H1 (cell line): ENCODE measurements around the gene KMT5B. TPM values are rescaled to one million over a fixed set of nuclear protein-coding genes. Genes with fewer than 3 reads are reported as not detected.

Experiments
- CTCF ChIA-PET: fragments of 300-600 bp; sonication (Branson Sonifier 250); formaldehyde crosslinking; loops from one replicate; lab custom pipeline; 2021; ENCODE audit not compliant: partially characterized antibody; lab: Charles Lee
- POLR2A ChIA-PET: fragments of 300-600 bp; sonication (Branson Sonifier 250); formaldehyde crosslinking; loops from one replicate; lab custom pipeline; 2021; ENCODE audit warnings: inconsistent platforms; ENCODE audit not compliant: partially characterized antibody; lab: Charles Lee
- DNase-seq, 2 experiments: peaks; one replicate each; pipeline versions ENCODE4 v3.0.0 to v3.0.0-alpha.2; 2010 to 2022; ENCODE audit warnings: low spot score in 2 of 2, low read depth in 1 of 2, mixed read lengths in 1 of 2
- FAIRE-seq: peaks from 2 replicates; lab custom pipeline; 2011; peaks lifted over from hg19 to GRCh38; lab: Jason Lieb, UNC
- H2AFZ ChIP-seq: 2 replicates; pipeline ENCODE4 v1.8.1; 2012; ENCODE audit warnings: low read length, inconsistent platforms
- H2AK5ac ChIP-seq: 2 replicates; pipeline ENCODE4 v1.6.1; 2013; ENCODE audit warnings: low read depth, low read length
- H2BK120ac ChIP-seq: replicated peaks from 2 replicates; pipeline ENCODE3; 2013; ENCODE audit warnings: low read depth, low read length, inconsistent platforms
- H2BK12ac ChIP-seq: 2 replicates; pipeline ENCODE4 v1.6.1; 2013; ENCODE audit warnings: low read depth, low read length
- H2BK15ac ChIP-seq: 2 replicates; pipeline ENCODE4 v1.6.1; 2013; ENCODE audit warnings: low read length
- H2BK20ac ChIP-seq: 2 replicates; pipeline ENCODE4 v1.6.1; 2013; ENCODE audit warnings: low read length
- H2BK5ac ChIP-seq: 2 replicates; pipeline ENCODE4 v1.6.1; 2013; ENCODE audit warnings: low read depth, low read length
- H3K14ac ChIP-seq: 2 replicates; pipeline ENCODE4 v1.6.1; 2013; ENCODE audit warnings: inconsistent platforms; ENCODE audit not compliant: insufficient read length
- H3K18ac ChIP-seq: 2 replicates; pipeline ENCODE4 v1.6.1; 2013; ENCODE audit warnings: low read length; ENCODE audit errors: extremely low read depth
- H3K23ac ChIP-seq: 2 replicates; pipeline ENCODE4 v1.6.1; 2013; ENCODE audit warnings: inconsistent platforms; ENCODE audit not compliant: insufficient read length
- H3K23me2 ChIP-seq: 2 replicates; pipeline ENCODE4 v1.6.1; 2013; ENCODE audit warnings: low read depth, low read length
- H3K27ac ChIP-seq: 2 replicates; pipeline ENCODE4 v1.6.1; 2011; ENCODE audit warnings: low read depth, low read length, inconsistent platforms
- H3K27me3 ChIP-seq, 4 experiments: replicated peaks in 1 of 4; 1 replicate in 1 of 4; 2 replicates in 3 of 4; pipeline versions ENCODE4 v1.6.1 to v1.8.1; 2011 to 2013; ENCODE audit warnings: low read length in 3 of 4, mild to moderate bottlenecking in 3 of 4, inconsistent platforms in 2 of 4, mixed read lengths in 2 of 4, moderate library complexity in 1 of 4; ENCODE audit not compliant: control insufficient read depth in 3 of 4, insufficient read depth in 3 of 4; ENCODE audit errors: extremely low read depth in 1 of 4
- H3K36me3 ChIP-seq, 4 experiments: 2 replicates each; pipeline versions ENCODE4 v1.6.1 to v1.8.1; 2011 to 2013; ENCODE audit warnings: mild to moderate bottlenecking in 4 of 4, low read length in 3 of 4, moderate library complexity in 2 of 4, control low read depth in 1 of 4, inconsistent platforms in 1 of 4; ENCODE audit not compliant: insufficient read depth in 4 of 4, control insufficient read depth in 2 of 4
- H3K4ac ChIP-seq: replicated peaks from 2 replicates; pipeline ENCODE3; 2013; ENCODE audit warnings: low read length, low read depth, mixed read lengths, inconsistent platforms; ENCODE audit not compliant: insufficient read length
- H3K4me1 ChIP-seq, 4 experiments: replicated peaks in 1 of 4; 1 replicate in 1 of 4; 2 replicates in 3 of 4; pipeline versions ENCODE4 v1.6.1 to v1.8.1; 2011 to 2013; ENCODE audit warnings: low read length in 3 of 4, inconsistent platforms in 2 of 4, mixed read lengths in 1 of 4; ENCODE audit not compliant: insufficient read depth in 4 of 4, control insufficient read depth in 3 of 4
- H3K4me2 ChIP-seq, 2 experiments: 2 replicates each; pipeline versions ENCODE4 v1.6.1 to v1.8.1; 2011 to 2013; ENCODE audit warnings: low read depth in 2 of 2, low read length in 2 of 2, control low read depth in 1 of 2, inconsistent platforms in 1 of 2, mild to moderate bottlenecking in 1 of 2; ENCODE audit not compliant: insufficient read depth in 1 of 2
- H3K4me3 ChIP-seq, 4 experiments: fragments of 200-600, 300-600 bp in 1 of 4; sonication (generic), shearing (Covaris generic), sonication (Bioruptor Twin) in 1 of 4; 2 replicates each; pipeline versions ENCODE4 v1.5.1 to v1.8.1; 2011 to 2016; ENCODE audit warnings: low read length in 4 of 4, low read depth in 3 of 4, control low read depth in 2 of 4, inconsistent platforms in 2 of 4, mild to moderate bottlenecking in 2 of 4, mixed read lengths in 1 of 4, moderate library complexity in 1 of 4; ENCODE audit not compliant: insufficient read depth in 2 of 4; ENCODE audit errors: extremely low read depth in 1 of 4
- H3K56ac ChIP-seq: replicated peaks from 2 replicates; pipeline ENCODE3; 2013; ENCODE audit warnings: low read depth, mild to moderate bottlenecking, mixed read lengths, low read length, inconsistent platforms; ENCODE audit not compliant: insufficient read length
- H3K79me1 ChIP-seq: 2 replicates; pipeline ENCODE4 v1.6.1; 2013; ENCODE audit warnings: low read depth, low read length, control low read depth
- H3K79me2 ChIP-seq, 2 experiments: 2 replicates each; pipeline versions ENCODE4 v1.6.1 to v1.8.1; 2012 to 2013; ENCODE audit warnings: low read length in 2 of 2, mild to moderate bottlenecking in 2 of 2, inconsistent platforms in 1 of 2; ENCODE audit not compliant: insufficient read depth in 2 of 2, control insufficient read depth in 1 of 2
- H3K9ac ChIP-seq, 4 experiments: replicated peaks in 1 of 4; 1 replicate in 1 of 4; 2 replicates in 3 of 4; pipeline versions ENCODE4 v1.6.1 to v1.8.1; 2011 to 2013; ENCODE audit warnings: low read depth in 3 of 4, low read length in 3 of 4, control low read depth in 2 of 4, mild to moderate bottlenecking in 2 of 4, moderate library complexity in 2 of 4, inconsistent platforms in 1 of 4; ENCODE audit errors: extremely low read depth in 1 of 4
- H3K9me3 ChIP-seq, 2 experiments: 2 replicates each; pipeline versions ENCODE4 v1.6.1 to v1.8.1; 2012 to 2013; ENCODE audit warnings: mild to moderate bottlenecking in 2 of 2, moderate library complexity in 2 of 2, control low read depth in 1 of 2, inconsistent platforms in 1 of 2, low read depth in 1 of 2, low read length in 1 of 2, mixed read lengths in 1 of 2; ENCODE audit not compliant: insufficient read depth in 2 of 2
- H4K20me1 ChIP-seq, 2 experiments: replicated peaks in 1 of 2; 2 replicates each; pipeline versions ENCODE3 to v1.8.1; 2011 to 2013; ENCODE audit warnings: inconsistent platforms in 2 of 2, low read length in 2 of 2, mild to moderate bottlenecking in 1 of 2; ENCODE audit not compliant: insufficient read depth in 2 of 2, control insufficient read depth in 1 of 2
- H4K5ac ChIP-seq: 2 replicates; pipeline ENCODE4 v1.6.1; 2013; ENCODE audit warnings: low read length, low read depth, mixed read lengths, inconsistent platforms; ENCODE audit not compliant: insufficient read length
- H4K8ac ChIP-seq: 2 replicates; pipeline ENCODE4 v1.8.0; 2013; ENCODE audit warnings: mild to moderate bottlenecking, moderate library complexity, low read length, inconsistent platforms; ENCODE audit not compliant: insufficient read depth; ENCODE audit errors: extremely low read depth
- H4K91ac ChIP-seq: replicated peaks from 2 replicates; pipeline ENCODE3; 2013; ENCODE audit warnings: low read length, mixed read lengths, inconsistent platforms; ENCODE audit not compliant: insufficient read length
- TBP ChIP-seq: IDR thresholded peaks from 2 replicates; pipeline ENCODE4 v1.6.1; 2011; ENCODE audit warnings: low read depth, low read length, improper control_type of control experiment
- WGBS, 2 experiments: shearing (Covaris generic) in 1 of 2; methylation state at CpG; one replicate each; pipeline versions ENCODE4 v1.1.6 to v1.1.7; 2013 to 2015; ENCODE audit warnings: low lambda C conversion rate in 2 of 2, mixed read lengths in 2 of 2, inconsistent platforms in 1 of 2, low coverage in 1 of 2, missing lambda C conversion rate in 1 of 2; ENCODE audit not compliant: insufficient replicate concordance in 2 of 2, insufficient coverage in 1 of 2, insufficient read length in 1 of 2; ENCODE audit errors: extremely low coverage in 1 of 2, missing lambda C conversion rate in 1 of 2; 5-methylcytosine and 5-hydroxymethylcytosine counted together
- polyA plus RNA-seq, 7 experiments: library from polyadenylated mRNA; depleted of rRNA in 3 of 7; stranded (reverse) in 5 of 7; unstranded in 2 of 7; fragments of >200 nt in 5 of 7; fragments of 200-250 nt in 2 of 7; gene quantifications; 1 replicate in 5 of 7; 2 replicates in 1 of 7; 4 replicates in 1 of 7; pipeline versions ENCODE4 v1.2.1 to v1.2.3, GENCODE V29; 2011 to 2013; ENCODE audit warnings: missing spikeins in 2 of 7, mixed read lengths in 2 of 7
- total RNA-seq: library from RNA; stranded (reverse); fragmentation: NEBNext Ultra II Directional; extraction: Animal tissue kit (Norgen Biotek cat#: 25700); gene quantifications from 2 replicates; pipeline ENCODE4 v1.2.1, GENCODE V29; 2021

KMT5B gene
- total and polyA plus RNA-seq, 2 of the 8 experiments (the other 6 are each of a cell fraction or from before 2014, with no cell fraction given), result 11.0 to 40.8 TPM

DNA sequence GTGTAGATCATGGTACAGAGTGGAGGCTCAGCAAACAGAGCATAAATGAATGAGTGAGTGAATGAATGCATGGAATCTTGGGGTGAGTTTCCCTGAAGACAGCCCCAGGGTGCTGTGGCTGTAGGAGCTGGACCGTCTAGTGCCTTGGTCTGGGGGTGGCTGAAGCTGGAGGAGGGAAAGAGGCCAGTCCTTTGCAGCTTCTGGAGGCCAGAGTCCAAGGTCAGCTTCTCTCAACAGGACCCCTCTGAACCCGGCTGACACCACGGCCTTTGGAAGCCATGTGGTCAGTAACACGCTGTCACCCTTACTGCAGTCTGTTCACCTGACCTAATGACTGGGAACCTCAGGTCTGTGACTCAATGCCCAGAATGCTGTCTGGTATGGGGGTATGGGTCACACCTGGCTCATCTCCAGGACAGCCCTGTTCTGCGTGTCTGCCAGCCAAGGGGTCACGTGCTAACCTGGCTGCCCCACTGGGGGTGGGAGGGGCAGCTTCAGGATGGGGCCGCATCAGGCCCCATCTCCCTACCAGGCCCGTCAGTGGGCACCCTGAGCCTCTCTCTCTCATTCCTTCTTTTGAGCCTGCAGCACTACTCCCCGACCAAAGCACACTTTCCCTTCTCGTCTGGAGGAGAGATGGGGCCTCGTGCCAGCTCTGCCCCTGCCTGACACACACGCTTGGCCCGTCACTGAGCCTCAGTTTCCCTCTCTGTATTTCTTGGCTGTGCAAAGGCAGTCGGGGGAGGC, 67.8 kb downstream of the KMT5B start:
- H2BK5ac ChIP-seq, result no peak overlapping the region
- H2BK15ac ChIP-seq, result 0 out of 2 replicates have a peak overlapping the region, but pooled peaks have one; percentile 13
- ChIA-PET POLR2A (interaction anchor here (0.7 to 2.0 kb wide), 4 partner anchors 12 to 93 kb away, joined by 3 to 5 read pairs (median 4); partner anchors contain the start of gene CHKA), CTCF (interaction anchor here (0.6 to 1.7 kb wide), 5 partner anchors 9 to 120 kb away, joined by 3 to 5 read pairs (median 3); no protein-coding TSS in a partner anchor)
- no peak overlapping the region for H3K27ac ChIP-seq
- no peak overlapping the region for H3K14ac ChIP-seq
- H3K36me3 ChIP-seq, result no peaks in the 10 kb centered on the region
- H3K4me1 ChIP-seq, result no peaks in the 10 kb centered on the region
- H4K91ac ChIP-seq, result no peak overlapping the region
- no peak for FAIRE-seq
- H3K23me2 ChIP-seq, result no peaks in the 10 kb centered on the region
- no peak overlapping the region for H2BK20ac ChIP-seq
- TF ChIP-seq TBP, result no peak
- TF ChIP-seq, all 59 proteins: peak for 0
- H2BK120ac ChIP-seq, result no peak overlapping the region
- 89% methylated on average over 11 of the region's 14 CpGs; no CpG with 5 or more reads in 1 of the 2 experiments for WGBS, 2 experiments
- H4K20me1 ChIP-seq, result no peaks in the 10 kb centered on the region
- H3K4me2 ChIP-seq, result no peak overlapping the region
- H4K5ac ChIP-seq, result no peak overlapping the region
- no peak overlapping the region for H2AK5ac ChIP-seq
- no peak overlapping the region; the same call in 1 of the 2 replicates for H2AFZ ChIP-seq
- no peaks in the 10 kb centered on the region for H3K27me3 ChIP-seq
- H3K79me2 ChIP-seq, result no peaks in the 10 kb centered on the region
- no peaks in the 10 kb centered on the region for H3K9me3 ChIP-seq
- H3K4me3 ChIP-seq, result no peak overlapping the region
- no peak overlapping the region for H2BK12ac ChIP-seq
- H3K4ac ChIP-seq, result no peak overlapping the region
- DNase-seq, result no peak
- no peaks in the 10 kb centered on the region for H3K79me1 ChIP-seq
- no peak overlapping the region for H4K8ac ChIP-seq
- H3K23ac ChIP-seq, result no peak overlapping the region
- H3K9ac ChIP-seq, result no peak overlapping the region
- H3K56ac ChIP-seq, result no peak overlapping the region
- no peak overlapping the region for H3K18ac ChIP-seq
